GM18508 (cell line): ENCODE results near the gene ZNF28.
"Not testable (repeated sequence)": the region's sequence is repeated elsewhere in the genome, so short reads cannot be mapped to it uniquely, and the experiment has no call there.

ENCODE experiments used
- ATAC-seq: cut with Tn5 transposase; IDR thresholded peaks from one replicate; pipeline ENCODE4 v1.9.1; 2021; ENCODE audit warnings: moderate number of reproducible peaks; ENCODE audit not compliant: insufficient read depth, unreplicated experiment

ZNF28 gene

DNA sequence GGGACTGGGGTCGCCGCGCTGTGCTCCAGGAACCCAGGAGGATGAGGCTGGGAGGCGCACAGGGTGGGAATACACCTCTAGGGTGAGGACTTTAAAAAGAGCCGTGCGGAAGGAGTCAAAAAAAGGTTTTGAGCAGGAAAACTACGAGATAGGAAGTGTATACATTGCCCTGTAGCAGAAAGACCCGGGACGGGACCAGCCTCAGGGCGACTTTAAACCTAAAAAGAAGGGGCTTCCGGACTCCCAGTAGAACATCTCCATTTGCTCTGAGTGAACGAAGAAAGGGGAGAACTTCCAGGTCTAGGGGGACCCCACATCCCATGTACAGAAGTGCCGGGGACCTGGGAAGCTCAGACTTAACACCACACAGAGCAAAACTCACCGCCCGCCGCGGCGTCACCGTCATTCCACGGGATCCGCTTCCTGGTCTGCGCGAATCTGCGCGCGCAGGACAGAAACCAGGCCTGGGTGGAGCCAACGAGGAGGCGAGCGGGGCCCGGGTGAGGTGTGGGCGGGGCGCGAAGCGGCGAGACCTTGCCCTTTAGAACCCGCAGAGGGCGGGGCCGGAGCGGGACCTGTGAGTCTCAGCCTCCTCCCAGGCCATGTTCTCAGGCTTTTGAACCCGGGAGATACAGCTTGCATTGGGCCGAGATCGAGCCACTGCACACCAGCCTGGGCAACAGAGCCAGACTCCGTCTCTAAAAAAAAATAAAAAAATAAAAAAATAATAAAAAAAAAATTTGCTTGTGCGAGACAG is at the start of gene ZNF28:
Gene ZNF28, minus strand, starts transcription at position 430 of the 757 bp plus-strand sequence. CDS start 3,675 bp downstream, outside the sequence.
- peak; percentile 47 for ATAC-seq

DNA sequence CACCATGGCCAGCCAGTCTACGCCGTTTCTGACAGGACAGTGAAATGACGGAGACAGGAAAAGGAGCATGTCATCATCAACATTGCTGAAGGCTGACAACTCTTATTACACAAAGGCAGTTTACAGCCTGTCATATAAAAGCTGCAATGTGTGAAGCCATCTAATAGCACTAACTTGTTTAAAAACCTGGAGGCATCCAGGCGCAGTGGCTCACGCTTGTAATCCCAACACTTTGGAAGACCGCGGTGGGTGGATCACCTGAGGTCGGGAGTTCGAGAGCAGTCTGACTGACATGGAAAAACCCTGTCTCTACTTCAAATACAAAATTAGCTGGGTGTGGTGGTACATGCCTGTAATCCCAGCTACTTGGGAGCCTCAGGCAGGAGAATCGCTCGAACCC is 46.6 kb upstream of the ZNF28 start:
- ATAC-seq = not testable (repeated sequence)

GRCh38 chr19:52857378-52858191 is 36.2 kb upstream of the ZNF28 start, which contains the start of gene ZNF468:
ZNF468 (minus strand) TSS chr19:52857619; CDS start chr19:52854272, 3,347 bp downstream.
- ATAC-seq = peak; percentile 85

GRCh38 chr19:52856540-52857377 is 35.3 kb upstream of the ZNF28 start:
- ATAC-seq = not testable (repeated sequence)

GRCh38 chr19:52847352-52847751 is 25.9 kb upstream of the ZNF28 start:
- not testable (repeated sequence) for ATAC-seq

DNA sequence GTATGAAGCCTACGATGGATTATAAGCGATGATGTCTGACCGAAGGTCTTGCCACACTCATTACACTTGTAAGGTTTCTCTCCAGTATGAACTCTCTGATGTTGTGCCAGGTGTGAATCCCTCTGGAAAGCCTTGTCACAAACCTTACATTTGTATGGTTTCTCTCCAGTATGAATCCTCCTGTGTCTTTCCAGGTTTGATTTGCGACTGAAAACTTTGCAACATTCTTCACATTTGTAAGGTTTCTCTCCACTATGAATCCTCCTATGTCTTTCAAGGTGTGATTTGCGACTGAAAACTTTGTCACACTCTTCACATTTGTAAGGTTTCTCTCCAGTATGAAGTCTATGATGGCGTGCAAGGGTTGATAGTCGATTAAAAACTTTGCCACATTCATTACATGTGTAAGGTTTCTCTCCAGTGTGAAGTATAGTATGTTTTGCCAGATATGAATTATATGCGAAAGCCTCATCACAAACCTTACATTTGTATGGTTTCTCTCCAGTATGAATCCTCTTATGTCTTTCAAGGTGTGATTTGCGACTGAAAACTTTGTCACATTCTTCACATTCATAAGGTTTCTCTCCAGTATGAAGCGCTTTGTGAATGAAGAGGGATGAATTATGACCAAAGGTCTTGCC is 19.5 kb upstream of the ZNF28 start:
- not testable (repeated sequence) for ATAC-seq

- ATAC-seq = not testable (repeated sequence)
These were observed 12.9 kb upstream of the ZNF28 start for GRCh38 chr19:52834289-52834688.

- not testable (repeated sequence) for ATAC-seq
These were observed 12.1 kb upstream of the ZNF28 start for GRCh38 chr19:52833541-52833940.

GRCh38 chr19:52829866-52830265 is 8.4 kb upstream of the ZNF28 start:
- ATAC-seq = not testable (repeated sequence)

DNA sequence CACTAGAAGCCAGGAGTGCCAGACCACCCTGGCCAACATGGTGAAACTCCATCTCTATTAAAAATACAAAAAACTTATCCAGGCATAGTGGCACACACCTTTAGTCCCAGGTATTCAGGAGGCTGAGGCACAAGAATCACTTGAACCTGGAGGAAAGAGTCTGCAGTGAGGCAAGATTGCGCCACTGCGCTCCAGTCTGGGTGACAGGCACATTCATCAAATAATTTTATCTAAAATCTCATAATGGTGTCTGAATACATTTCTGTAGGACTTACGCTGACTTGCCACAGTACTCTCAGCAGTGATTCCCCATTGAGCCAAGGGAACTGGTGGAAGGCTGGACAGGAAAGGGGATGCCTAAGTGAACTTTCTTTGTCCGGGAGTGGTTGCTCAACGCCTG is 4.3 kb upstream of the ZNF28 start:
- no peak for ATAC-seq

- no peak for ATAC-seq
These were observed 2.2 kb upstream of the ZNF28 start for GRCh38 chr19:52823676-52824075.

DNA sequence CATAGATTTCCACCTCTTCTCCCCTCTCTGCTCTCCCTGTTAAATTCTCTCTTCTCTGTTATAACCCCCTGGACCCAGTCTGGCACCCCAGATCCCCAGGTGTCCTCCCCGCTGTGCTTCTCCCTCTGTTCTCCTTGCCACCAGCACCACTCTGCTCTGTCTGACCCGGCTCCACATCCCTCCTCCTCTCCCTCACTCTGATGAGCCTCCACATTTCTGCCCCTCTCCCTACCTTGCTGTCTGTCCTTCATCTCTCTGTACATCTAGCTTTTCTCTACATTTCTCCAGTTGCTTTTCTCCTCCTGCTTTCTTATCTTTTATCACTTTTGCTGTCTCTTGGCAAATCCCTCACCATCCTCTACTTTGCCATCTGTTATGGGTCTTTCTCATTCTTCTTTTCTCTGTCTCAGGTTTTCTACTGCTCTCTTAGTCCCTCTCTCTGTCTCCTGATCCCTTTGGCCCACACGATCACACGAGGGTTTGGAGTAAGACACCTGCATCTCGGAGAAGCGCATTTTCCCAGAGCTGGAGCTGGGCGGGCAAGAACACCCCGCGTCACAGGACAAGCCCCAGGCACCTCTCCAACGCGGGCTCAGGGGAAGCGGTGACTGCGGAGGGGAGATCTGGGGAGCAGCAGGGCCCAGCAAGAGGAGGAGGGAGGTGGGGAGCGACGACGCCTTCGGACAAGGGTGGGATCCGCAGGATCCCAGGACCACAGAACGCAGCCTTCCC is 795 bp downstream of the ZNF28 start:
- ATAC-seq = peak; percentile 15

DNA sequence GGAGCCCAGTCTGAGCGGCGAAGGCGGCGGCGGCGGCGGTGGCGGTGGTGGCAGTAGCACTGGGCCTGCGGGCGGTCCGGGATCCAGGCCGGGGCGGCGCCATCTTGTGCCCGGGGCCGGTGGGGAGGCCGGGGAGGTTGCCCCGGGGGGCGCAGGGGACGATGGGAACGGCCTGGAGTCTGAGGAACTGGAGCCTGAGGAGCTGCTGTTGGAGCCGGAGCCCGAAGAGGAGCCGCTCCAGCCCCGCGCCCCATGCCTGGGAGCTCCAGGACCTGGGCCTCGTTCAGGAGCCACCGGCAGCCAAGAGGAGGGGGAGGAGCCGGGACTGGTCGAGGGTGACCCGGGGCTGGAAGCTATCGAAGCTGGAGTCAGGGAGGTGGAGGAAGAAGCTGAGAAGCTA is 11.6 kb downstream of the ZNF28 start:
- no peak for ATAC-seq

DNA sequence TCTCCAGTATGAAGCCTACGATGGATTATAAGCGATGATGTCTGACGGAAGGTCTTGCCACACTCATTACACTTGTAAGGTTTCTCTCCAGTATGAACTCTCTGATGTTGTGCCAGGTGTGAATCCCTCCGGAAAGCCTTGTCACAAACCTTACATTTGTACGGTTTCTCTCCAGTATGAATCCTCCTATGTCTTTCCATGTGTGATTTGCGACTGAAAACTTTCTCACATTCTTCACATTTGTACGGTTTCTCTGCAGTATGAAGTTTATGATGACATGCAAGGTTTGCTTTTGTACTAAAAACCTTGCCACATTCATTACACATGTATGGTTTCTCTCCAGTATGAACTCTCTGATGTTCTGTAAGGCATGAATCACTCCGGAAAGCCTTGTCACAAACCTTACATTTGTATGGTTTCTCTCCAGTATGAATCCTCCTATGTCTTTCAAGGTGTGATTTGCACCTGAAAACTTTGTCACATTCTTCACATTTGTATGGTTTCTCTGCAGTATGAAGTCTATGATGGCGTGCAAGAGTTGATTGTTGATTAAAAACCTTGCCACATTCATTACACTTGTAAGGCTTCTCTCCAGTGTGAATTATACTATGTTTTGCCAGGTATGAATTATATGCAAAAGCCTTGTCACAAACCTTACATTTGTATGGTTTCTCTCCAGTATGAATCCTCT is 21.3 kb downstream of the ZNF28 start:
- not testable (repeated sequence) for ATAC-seq

- no peak for ATAC-seq
These were observed 32.0 kb downstream of the ZNF28 start for GRCh38 chr19:52789440-52789839.

GRCh38 chr19:52786464-52787354 is 34.7 kb downstream of the ZNF28 start, which contains the start of gene ZNF600:
ZNF600 (minus strand) TSS chr19:52786791; CDS start chr19:52778888, 7,903 bp downstream.
- not testable (repeated sequence) for ATAC-seq

DNA sequence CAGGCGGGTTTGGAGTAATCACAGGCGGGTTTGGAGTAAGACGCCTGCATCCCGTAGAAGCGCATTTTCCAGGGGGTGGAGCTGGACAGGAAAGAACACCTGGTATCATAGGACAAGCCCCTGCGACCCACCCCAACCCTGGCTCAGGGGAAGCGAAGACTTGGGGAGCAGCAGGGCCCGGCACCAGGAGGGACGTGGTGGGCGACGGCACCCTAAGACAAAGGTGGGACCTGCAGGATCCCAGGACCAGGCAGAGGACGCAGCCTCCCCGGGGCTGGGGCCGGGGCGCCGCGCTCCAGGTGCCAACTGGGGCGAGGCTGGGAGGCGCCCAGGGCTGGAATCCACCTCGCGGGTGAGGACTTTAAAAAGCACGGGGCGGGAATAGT is 35.4 kb downstream of the ZNF28 start:
- no peak for ATAC-seq

- no peak for ATAC-seq
These were observed 35.9 kb downstream of the ZNF28 start for GRCh38 chr19:52785506-52785905.
